Central memory CD4-positive, alpha-beta T cell (primary cell): ENCODE results near the gene MESP1.
"Not testable (repeated sequence)": the region's sequence is repeated elsewhere in the genome, so short reads cannot be mapped to it uniquely, and the experiment has no call there.

Source experiments
- DNase-seq: peaks from one replicate; pipeline ENCODE4 v3.0.0; 2022
- total RNA-seq, 3 experiments: gene quantifications; one replicate each; lab custom pipeline; 2026; lab: John Stamatoyannopoulos, UW

The MESP1 gene, protein sequence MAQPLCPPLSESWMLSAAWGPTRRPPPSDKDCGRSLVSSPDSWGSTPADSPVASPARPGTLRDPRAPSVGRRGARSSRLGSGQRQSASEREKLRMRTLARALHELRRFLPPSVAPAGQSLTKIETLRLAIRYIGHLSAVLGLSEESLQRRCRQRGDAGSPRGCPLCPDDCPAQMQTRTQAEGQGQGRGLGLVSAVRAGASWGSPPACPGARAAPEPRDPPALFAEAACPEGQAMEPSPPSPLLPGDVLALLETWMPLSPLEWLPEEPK
- total RNA-seq: 0 to 1.4 (median 0) reads per million in 3 experiments

DNA sequence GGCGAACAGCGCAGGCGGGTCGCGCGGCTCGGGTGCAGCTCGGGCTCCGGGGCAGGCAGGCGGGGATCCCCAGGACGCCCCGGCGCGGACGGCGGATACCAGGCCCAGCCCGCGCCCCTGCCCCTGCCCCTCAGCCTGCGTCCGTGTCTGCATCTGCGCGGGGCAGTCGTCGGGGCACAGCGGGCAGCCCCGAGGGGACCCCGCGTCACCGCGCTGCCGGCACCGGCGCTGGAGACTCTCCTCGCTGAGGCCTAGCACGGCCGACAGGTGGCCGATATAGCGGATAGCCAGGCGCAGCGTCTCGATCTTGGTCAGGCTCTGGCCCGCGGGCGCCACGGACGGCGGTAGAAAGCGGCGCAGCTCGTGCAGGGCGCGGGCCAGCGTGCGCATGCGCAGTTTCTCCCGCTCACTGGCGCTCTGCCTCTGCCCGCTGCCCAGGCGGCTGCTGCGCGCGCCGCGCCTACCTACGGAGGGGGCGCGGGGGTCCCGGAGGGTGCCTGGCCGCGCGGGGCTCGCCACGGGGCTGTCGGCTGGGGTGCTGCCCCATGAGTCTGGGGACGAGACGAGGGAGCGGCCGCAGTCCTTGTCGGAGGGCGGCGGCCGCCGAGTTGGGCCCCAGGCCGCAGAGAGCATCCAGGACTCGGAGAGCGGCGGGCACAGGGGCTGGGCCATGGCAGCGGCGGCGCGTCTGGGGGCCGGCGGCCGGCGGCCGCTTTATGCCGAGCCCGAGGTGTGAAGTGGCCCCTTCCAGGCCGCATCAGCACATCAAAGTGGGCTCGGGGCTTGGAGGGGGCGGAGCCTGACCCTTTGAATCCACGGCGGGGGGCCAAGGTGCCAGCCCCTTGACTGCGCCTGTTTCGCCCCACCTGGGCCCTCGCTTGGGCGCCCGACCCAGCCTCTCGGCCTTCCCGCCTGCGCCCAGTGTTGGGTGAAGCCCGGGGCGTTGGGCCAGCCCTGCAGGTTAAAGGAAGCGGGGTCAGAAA is at the start of gene MESP1:
Gene MESP1, minus strand, starts transcription at position 690 of the 983 bp plus-strand sequence. Its CDS starts 18 bp downstream, at position 672.
- DNase-seq: peak; percentile 82

GRCh38 chr15:89799918-89800498 is 49.0 kb upstream of the MESP1 start:
- DNase-seq: no peak

GRCh38 chr15:89799011-89799911 is 48.2 kb upstream of the MESP1 start:
- DNase-seq: no peak

- no peak for DNase-seq
Observed at GRCh38 chr15:89797678-89798201, 46.7 kb upstream of the MESP1 start.

DNA sequence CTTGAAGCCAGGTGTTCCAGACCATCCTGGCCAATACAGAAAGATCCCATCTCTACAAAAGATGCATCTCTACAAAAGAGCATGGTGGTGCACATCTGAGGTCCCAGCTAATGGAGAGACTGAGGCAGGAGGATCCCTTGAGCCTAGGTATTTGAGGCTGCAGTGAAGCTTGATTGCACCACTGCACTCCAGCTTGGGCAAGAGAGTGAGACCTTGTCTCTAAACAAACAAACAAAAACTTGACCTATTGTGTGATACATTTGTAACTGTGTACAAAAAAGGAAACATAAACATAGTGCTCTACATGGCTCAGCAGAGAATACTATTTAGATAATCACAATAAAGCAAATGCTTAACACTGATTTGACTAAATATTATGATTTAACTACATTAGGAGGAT is 44.9 kb upstream of the MESP1 start:
- no peak for DNase-seq

- no peak for DNase-seq
Observed at GRCh38 chr15:89794627-89795241, 43.7 kb upstream of the MESP1 start.

DNA sequence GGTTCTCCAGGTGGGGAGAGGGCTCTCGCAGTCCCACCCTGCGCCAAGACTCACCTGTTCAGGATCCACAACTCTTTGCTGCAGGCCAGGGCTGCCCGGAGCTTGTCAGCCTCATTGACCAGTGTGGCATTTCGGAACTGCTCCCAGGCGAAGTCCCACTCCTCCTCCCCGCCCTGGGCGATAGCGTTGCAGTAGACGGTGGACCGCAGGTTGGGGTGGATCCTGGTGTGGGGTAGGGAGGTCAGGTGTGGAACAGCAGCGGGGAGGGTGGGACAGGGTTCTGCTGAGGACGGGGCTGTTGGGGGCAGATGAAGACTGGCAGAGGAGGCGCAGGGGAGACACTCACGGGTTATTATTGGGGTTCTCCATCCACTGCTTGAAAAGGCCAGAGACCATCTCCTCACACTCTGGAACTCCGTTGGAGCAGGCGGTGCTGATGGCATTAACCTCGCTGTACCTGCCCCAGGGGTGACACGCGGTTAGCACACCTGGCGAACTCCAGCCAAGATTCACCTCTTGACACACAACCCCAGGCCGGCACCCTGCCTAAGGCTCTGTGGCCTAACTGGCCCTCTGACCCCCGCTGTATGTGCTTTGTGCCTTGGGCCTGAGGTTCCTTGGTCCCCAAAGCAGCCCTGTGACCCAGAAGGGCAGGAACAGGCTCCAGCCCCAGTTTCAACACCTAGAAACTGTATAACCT is 41.2 kb upstream of the MESP1 start:
- DNase-seq: no peak

DNA sequence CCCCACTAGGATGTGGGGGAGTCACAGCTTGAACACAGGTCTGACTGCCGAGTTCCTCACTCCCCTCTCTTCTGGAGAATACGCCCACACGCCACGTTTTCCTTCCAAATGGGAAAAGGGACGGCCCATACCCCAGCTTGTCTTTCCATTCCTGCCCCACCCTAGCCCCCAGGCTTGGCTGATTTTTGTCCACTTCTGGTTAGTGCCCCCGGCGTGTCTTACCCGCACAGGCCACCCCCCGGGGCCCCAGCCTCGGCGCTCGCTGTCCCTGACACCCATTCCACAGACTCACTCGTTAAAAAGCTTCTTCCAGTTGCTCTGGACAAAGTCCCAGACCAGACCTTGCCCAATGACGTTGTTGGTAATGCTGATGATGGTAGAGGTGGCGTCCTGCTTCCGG is 39.6 kb upstream of the MESP1 start:
- no peak for DNase-seq

DNA sequence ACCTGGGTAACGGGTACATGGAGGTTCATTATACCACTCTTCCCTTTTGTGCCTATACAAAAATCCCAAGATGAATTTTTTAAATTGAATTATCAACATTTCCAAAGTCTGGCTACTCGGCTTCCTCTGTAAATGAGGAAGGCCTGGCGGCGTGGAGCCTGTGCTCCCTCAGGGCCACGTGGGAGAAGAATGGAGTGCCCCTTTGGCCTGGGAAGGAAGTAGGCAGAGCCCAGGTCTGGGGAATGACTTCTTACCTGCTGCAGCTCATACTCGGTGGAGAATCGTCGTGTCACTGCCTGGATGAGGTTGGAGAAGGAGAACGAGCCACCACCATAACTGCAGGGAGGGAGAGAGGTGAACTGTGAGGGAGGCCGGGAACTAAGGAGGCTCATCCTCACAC is 39.2 kb upstream of the MESP1 start:
- no peak for DNase-seq

GRCh38 chr15:89788585-89788984 is 37.5 kb upstream of the MESP1 start:
- not testable (repeated sequence) for DNase-seq

- no peak for DNase-seq
Observed at GRCh38 chr15:89787944-89788343, 36.9 kb upstream of the MESP1 start.

DNA sequence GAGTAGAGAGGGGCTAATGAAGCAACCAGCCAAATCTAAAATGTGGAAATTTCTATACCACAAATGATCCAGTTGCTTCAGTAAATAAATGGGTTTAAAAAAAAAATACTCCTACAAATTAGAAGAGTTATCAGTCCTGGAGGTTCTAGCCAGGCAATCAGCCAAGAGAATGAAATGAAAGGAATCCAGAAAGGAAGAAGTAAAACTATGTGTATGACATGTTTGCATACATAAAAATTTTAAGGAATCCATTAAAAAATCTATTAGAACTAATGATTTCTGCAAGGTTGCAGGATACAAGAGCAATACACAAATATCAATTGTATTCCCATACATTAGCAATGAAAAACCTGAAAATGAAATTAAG is 34.7 kb upstream of the MESP1 start:
- DNase-seq: no peak

DNA sequence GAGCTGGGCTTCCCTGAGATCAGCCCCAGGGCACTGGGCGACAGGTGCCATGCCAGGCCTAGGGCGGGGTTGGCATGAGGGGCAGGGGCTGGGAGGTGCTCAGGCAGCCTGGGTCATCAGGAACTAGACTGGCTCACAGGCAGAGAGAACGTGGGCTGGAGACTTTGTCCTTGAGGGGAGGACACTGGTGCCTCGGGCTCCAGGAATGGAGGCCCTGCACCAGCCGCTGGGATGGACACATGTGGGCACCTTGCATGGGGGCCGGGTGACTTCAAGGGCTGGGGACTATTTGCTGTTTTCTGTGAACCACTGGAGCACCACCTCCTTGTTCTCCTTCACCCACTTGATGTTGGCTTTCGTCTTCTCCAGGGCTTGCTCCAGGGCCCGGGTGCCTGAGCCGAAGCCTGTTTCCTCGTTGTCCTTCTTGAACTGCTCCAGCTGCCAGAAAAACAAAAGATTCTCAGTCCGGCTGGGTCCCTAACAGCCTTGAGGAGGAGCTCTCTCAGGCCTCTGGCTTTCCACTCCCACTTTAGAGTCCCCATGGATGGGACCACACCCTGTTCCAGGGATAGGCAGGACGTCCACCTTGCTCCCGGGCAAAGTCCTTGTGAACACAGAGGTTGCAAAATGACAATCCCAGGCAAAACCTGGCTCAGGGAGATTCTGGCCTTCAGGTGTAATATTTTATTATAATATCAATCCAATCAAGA is 34.2 kb upstream of the MESP1 start:
- DNase-seq: no peak

DNA sequence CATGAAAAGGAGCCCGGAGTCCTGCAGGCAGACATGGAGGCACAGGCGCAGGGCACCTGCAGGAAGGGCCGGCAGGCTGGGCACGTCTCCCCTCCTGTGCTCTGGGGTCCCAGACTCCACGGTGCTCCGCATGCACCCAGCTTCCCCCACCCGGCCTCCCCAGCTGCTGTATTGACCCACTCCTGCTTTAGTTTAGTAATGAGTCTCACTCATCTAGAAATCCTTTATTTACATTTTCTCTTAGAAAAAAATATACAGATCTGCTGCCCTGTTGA is 33.6 kb upstream of the MESP1 start:
- no peak for DNase-seq

GRCh38 chr15:89783861-89784685 is 33.0 kb upstream of the MESP1 start:
- DNase-seq: no peak

DNA sequence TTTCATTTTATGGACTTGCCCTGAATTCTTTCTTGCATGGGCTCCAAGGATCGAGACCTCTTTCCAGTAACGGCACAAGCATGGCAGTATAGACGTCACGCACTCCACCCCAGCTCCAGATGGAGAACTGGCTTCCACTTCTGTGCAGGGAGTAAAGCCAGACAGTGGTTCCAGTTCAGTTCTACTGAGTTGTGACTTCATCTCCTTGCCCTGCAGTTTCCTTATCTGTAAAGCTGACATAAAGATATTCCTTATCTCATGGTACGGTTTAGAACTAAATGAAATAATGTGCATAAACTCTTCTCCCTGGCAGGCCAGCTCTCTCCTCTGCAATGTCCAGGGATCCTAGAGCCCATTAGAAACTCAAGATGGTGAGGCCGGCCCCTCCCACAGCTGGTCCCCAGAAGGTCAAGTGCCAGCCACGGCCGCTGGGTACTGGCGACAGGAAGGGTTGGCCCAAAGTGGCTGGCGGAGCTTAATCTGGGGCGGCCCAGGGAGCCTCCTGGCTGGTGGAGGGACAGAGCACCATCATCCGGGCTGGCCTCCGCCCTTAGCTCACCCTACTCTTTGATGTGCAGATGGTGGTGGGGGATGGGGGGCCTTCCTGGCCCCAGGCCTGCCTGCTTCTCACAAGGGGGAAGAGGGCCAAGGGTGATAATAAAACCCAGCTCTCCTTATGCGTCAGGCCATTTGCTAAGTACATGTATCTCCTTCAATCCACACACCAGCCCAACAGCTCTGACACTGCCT is 32.2 kb upstream of the MESP1 start:
- no peak for DNase-seq

GRCh38 chr15:89782619-89782950 is 31.5 kb upstream of the MESP1 start:
- not testable (repeated sequence) for DNase-seq

- DNase-seq: no peak
Observed at GRCh38 chr15:89781891-89782618, 31.0 kb upstream of the MESP1 start.
